ENCODE measurements around the gene UNC13C. TPM values are rescaled to one million over a fixed set of nuclear protein-coding genes. Genes with fewer than 3 reads are reported as not detected.

The UNC13C gene
- total and polyA plus RNA-seq, 7 donors: 0.51 to 14.4 (median 1.9) TPM; not detected in 1

DNA sequence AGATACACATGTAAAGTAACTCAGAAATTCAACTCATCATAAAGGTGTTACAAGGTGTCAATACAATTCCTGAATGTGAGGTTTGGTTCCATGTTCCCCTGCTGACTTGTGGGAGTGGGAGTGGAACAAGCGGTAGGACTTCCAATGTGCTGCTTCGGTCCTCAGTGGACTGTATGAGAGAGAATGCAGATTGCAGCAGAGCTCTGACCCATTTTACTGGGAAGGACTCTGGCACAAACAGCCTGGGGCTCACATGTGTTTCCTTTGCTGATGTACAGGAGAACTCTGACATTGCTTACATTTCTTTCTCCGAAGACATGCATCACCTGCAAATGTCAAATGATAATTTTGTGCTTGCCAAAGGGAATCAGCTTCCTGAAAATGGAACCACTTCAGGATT is 111.5 kb downstream of the UNC13C start:
- ATAC-seq: peak in 3 of 4 donors; percentile 81 to 87 (median 87)

GRCh38 chr15:54091651-54092050 is 113.4 kb downstream of the UNC13C start:
- DNase-seq (no peak), ATAC-seq (no peak)
- intact Hi-C loops (cut with DNase I): no loop called here

More for the DNA sequence above, 111.5 kb downstream of the UNC13C start:
- Histone ChIP-seq H3K27me3 (ENCODE audit: insufficient read depth in 3 of 3, low read length in 2 of 3) (no peaks in the 10 kb centered on the region), H3K4me1 (no peaks in the 10 kb centered on the region), H3K9me3 (no peaks in the 10 kb centered on the region), H3K4me3 (no peak overlapping the region), H3K27ac (no peak overlapping the region), H3K36me3 (ENCODE audit: insufficient read depth in 1 of 2, low read depth in 1 of 2) (no peaks in the 10 kb centered on the region)
- TF ChIP-seq CTCF (IDR thresholded peaks at IDR 0.05): no peak
- 64 to 86% (median 69%) methylated on average over 3 of the region's 3 CpGs for WGBS, 3 donors
- intact Hi-C loops (cut with DNase I): no loop called here
- DNase-seq: no peak

DNA sequence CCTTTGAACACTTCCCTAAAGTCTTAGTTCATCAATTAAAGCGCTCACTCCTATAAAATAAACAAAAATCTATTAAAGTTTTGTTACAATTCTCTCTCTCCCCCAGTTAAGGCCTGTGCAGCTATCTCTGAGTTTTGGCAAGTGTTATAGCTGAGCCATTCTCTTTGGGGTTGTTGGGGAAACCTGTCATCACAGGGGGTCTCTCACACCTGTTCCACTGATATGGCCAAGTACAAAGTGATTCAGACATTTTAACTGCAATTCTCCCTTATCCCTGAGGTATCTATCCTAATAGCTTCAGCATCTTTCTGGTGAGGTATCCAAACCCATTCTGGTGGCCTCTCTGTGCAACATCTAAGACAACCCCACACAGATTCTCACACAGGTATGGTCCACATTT is 116.4 kb downstream of the UNC13C start:
- no peak overlapping the region for H3K27ac ChIP-seq
- 73 to 80% (median 79%) methylated on average over 1 of the region's 1 CpG for WGBS, 3 donors
- no peak for TF ChIP-seq CTCF (IDR thresholded peaks at IDR 0.05)
- no peaks in the 10 kb centered on the region for H3K4me1 ChIP-seq
- intact Hi-C loops (cut with DNase I): no loop called here
- H3K36me3 ChIP-seq (ENCODE audit: insufficient read depth in 1 of 2, low read depth in 1 of 2): no peaks in the 10 kb centered on the region
- H3K4me3 ChIP-seq: no peak overlapping the region
- DNase-seq (no peak), ATAC-seq (no peak)
- no peaks in the 10 kb centered on the region for H3K9me3 ChIP-seq
- H3K27me3 ChIP-seq (ENCODE audit: insufficient read depth in 3 of 3, low read length in 2 of 3): no peaks in the 10 kb centered on the region

More at GRCh38 chr15:54091651-54092050, 113.4 kb downstream of the UNC13C start:
- Histone ChIP-seq H3K27me3 (ENCODE audit: insufficient read depth in 3 of 3, low read length in 2 of 3) (no peaks in the 10 kb centered on the region), H3K4me1 (no peaks in the 10 kb centered on the region), H3K4me3 (no peak overlapping the region), H3K9me3 (no peaks in the 10 kb centered on the region), H3K36me3 (ENCODE audit: insufficient read depth in 1 of 2, low read depth in 1 of 2) (no peaks in the 10 kb centered on the region), H3K27ac (no peak overlapping the region)
- TF ChIP-seq CTCF (IDR thresholded peaks at IDR 0.05): no peak
- 56 to 66% (median 59%) methylated on average over 2 of the region's 2 CpGs for WGBS, 3 donors

- no peak for TF ChIP-seq CTCF (IDR thresholded peaks at IDR 0.05)
- no peak overlapping the region for H3K4me3 ChIP-seq
- no peaks in the 10 kb centered on the region for H3K9me3 ChIP-seq
- intact Hi-C loops (cut with DNase I): no loop called here
- no peaks in the 10 kb centered on the region for H3K36me3 ChIP-seq (ENCODE audit: insufficient read depth in 1 of 2, low read depth in 1 of 2)
- H3K4me1 ChIP-seq: no peaks in the 10 kb centered on the region
- no peak for ATAC-seq
- no peak overlapping the region for H3K27ac ChIP-seq
- H3K27me3 ChIP-seq (ENCODE audit: insufficient read depth in 3 of 3, low read length in 2 of 3): no peaks in the 10 kb centered on the region
- no peak for DNase-seq
These were observed 118.8 kb downstream of the UNC13C start for GRCh38 chr15:54097019-54097418.

GRCh38 chr15:54099010-54099409 is 120.8 kb downstream of the UNC13C start:
- no peak for ATAC-seq
- H3K9me3 ChIP-seq: no peaks in the 10 kb centered on the region
- no peak overlapping the region for H3K4me3 ChIP-seq
- 33 to 52% (median 35%) methylated on average over 1 of the region's 1 CpG for WGBS, 3 donors
- no peak overlapping the region for H3K27ac ChIP-seq
- intact Hi-C loops (cut with DNase I): no loop called here
- TF ChIP-seq CTCF (IDR thresholded peaks at IDR 0.05): no peak
- no peaks in the 10 kb centered on the region for H3K36me3 ChIP-seq (ENCODE audit: insufficient read depth in 1 of 2, low read depth in 1 of 2)
- DNase-seq: no peak
- H3K4me1 ChIP-seq: no peaks in the 10 kb centered on the region
- H3K27me3 ChIP-seq (ENCODE audit: insufficient read depth in 3 of 3, low read length in 2 of 3): no peaks in the 10 kb centered on the region
